Astrocyte of the cerebellum (primary cell): ENCODE data around the gene THEM5.

ENCODE experiments used
- DNase-seq: peaks from one replicate; pipeline ENCODE4 v3.0.0-alpha.2; 2011; ENCODE audit warnings: low read depth
- H3K4me3 ChIP-seq: 2 replicates; pipeline ENCODE4 v1.5.1; 2011; ENCODE audit warnings: mild to moderate bottlenecking, low read depth, low read length, moderate library complexity
- CTCF ChIP-seq: IDR thresholded peaks from 2 replicates; pipeline ENCODE4 v1.5.1; 2012; ENCODE audit warnings: low read length, low read depth, moderate library complexity, mild to moderate bottlenecking; ENCODE audit errors: missing control alignments
- in situ Hi-C: cut with HindIII; loops from 2 replicates; pipeline ENCODE4 v1.10.0; 2017; ENCODE audit warnings: low sequenced_read_pairs

THEM5 gene

DNA sequence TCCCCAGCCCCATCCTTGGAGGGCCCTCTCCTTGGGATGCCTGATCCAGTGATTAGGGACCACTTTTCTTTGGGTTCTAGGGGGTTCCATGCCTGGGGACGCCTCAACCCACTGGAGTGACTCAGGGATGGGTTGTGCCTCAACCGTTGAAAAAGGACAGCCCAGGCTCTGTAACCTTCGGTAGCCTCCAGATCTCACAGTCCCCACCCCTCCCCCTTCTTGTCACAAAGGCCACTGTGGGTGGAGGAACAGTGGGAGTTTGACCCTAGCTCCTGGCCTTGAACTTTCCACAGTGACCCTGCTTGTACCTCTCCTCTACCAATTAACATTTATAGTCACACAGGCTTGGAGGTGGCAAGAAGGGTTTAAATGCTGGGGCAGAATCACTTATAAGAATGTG is 19.3 kb downstream of the THEM5 start:
- H3K4me3 ChIP-seq = no peak overlapping the region
- DNase-seq = no peak
- no peak for TF ChIP-seq CTCF
- in situ Hi-C loops = no loop called here

GRCh38 chr1:151833172-151833900 is 20.2 kb downstream of the THEM5 start:
- no peak for TF ChIP-seq CTCF
- in situ Hi-C loops = no loop called here
- no peak overlapping the region for H3K4me3 ChIP-seq

DNA sequence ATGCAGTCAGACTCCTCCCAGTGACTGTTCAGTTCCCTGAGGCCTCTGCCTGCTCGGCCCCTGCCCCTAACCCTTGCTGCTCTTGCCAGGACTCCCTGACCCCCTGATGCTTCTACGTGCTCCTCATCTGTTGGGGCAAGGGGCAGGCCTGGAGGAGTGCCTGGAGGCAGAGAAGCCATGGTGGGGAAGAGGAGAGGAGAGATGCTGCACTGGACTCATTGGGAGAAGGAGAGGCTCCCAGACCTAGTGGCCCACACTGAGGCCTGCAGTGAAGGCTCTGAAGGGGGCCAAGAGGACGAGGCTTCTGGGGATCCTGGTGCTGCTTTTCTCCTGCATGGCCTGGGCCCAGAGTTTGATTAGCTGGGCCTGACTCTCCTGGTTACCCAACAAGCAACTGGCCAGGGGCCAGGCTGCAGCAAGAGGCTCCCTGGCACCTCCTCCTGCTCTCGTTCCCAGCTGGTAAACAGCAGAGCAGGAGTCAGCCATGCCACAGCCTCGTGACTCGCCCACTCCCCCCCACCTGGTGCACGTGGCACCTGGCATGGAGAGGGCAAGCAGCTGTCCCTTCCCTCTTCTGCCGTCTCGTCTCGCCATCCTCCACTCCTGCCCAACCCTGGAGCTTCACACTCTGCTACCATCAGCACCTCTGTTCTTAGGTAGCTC is 21.1 kb downstream of the THEM5 start:
- no peak for TF ChIP-seq CTCF
- no peak overlapping the region for H3K4me3 ChIP-seq
- DNase-seq = no peak
- in situ Hi-C loops = no loop called here

More at GRCh38 chr1:151833172-151833900, 20.2 kb downstream of the THEM5 start:
- DNase-seq = no peak

DNA sequence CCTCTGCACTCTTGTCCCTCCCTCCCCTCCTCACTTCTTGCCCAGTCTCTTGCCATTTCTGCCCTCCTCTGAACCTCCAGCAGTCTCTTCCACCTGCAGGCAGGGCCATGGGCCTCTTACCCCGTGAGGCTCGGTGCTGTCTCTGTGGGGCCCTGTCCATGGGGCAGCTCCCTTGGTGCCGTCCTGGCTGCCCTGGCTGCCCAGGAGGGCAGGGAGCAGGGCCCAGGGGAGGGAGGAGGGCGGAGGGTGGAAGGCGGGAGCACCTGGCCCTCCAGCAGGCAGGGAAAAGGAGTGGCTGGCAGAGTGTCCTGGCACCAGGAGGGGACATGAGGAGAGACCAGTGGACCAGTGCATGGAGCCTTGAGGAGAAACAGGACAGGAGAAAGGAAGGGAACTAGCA is 21.9 kb downstream of the THEM5 start, which contains the start of gene RORC:
RORC (minus strand) TSS at position 198 of the 400 bp plus-strand sequence; CDS start at position 160, 38 bp downstream.
- in situ Hi-C loops = no loop called here

DNA sequence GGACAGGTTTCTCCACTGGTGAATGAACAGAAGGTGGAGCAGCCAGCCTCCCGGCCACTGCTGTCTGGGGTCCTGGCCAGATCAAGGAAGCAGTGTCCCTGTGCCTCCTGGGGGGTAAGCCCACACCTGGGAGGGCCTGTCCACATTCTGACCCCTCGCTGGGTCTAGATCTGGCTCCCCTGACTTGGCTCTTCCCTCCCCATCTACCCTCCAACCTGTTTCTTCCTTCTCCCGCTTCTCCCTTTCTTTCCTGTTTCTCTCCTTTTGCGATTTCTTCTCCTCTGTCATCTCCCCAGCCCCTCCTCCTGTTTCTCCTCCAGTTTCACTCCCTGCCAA is 22.3 kb downstream of the THEM5 start:
- no peak overlapping the region for H3K4me3 ChIP-seq
- TF ChIP-seq CTCF = no peak
- in situ Hi-C loops = no loop called here
- DNase-seq = no peak

More for the DNA sequence above, 21.9 kb downstream of the THEM5 start, which contains the start of gene RORC:
- no peak for DNase-seq
- no peak within 1 kb of the TSS for H3K4me3 ChIP-seq
- TF ChIP-seq CTCF = no peak

GRCh38 chr1:151830055-151830454 is 23.5 kb downstream of the THEM5 start:
- TF ChIP-seq CTCF = no peak
- in situ Hi-C loops = no loop called here
- no peak for DNase-seq
- H3K4me3 ChIP-seq = no peak overlapping the region
